Breast epithelium (tissue), 3 donors: ENCODE results near the gene GNMT.

Experiments used
- CTCF ChIP-seq, 3 donors: fragments of 450-650 bp; IDR thresholded peaks; one replicate each; pipeline ENCODE4 v1.5.1; 2016 to 2017; ENCODE audit warnings: antibody characterized with exemption in 3 of 3, mild to moderate bottlenecking in 3 of 3, moderate library complexity in 3 of 3
- POLR2A ChIP-seq: fragments of 450-650 bp; IDR thresholded peaks from one replicate; pipeline ENCODE4 v1.6.1; 2016; ENCODE audit warnings: antibody characterized with exemption, mild to moderate bottlenecking, moderate library complexity

GRCh38 chr6:42996513-42996912 is 36.0 kb downstream of the GNMT start:
- TF ChIP-seq CTCF (IDR thresholded peaks at IDR 0.05) (no peak), POLR2A (no peak)
